Suprapubic skin (tissue), 4 donors: ENCODE measurements around the gene TMEM95. TPM values are rescaled to one million over a fixed set of nuclear protein-coding genes. Genes with fewer than 3 reads are reported as not detected.

Experiments
- DNase-seq, 2 donors: peaks; one replicate each; pipeline ENCODE4 v3.0.0-alpha.2; 2019; ENCODE audit warnings: low spot score in 2 of 2
- H3K27ac ChIP-seq: fragments of 200-600 bp; sonication (generic); one replicate; pipeline ENCODE4 v1.5.1; 2019
- H3K27me3 ChIP-seq: fragments of 200-600 bp; sonication (generic); one replicate; pipeline ENCODE4 v1.5.1; 2019
- H3K36me3 ChIP-seq: fragments of 200-600 bp; sonication (generic); one replicate; pipeline ENCODE4 v1.5.1; 2019
- H3K4me1 ChIP-seq: fragments of 200-600 bp; sonication (generic); one replicate; pipeline ENCODE4 v1.5.1; 2019
- H3K4me3 ChIP-seq: fragments of 200-600 bp; sonication (generic); one replicate; pipeline ENCODE4 v1.5.1; 2019; ENCODE audit warnings: mild to moderate bottlenecking
- H3K9me3 ChIP-seq: fragments of 200-600 bp; sonication (generic); one replicate; pipeline ENCODE4 v1.5.1; 2019
- CTCF ChIP-seq, 2 donors: fragments of 200-600 bp in 1 of 2; fragments of 450-650 bp in 1 of 2; sonication (generic) in 1 of 2; IDR thresholded peaks; one replicate each; pipeline ENCODE4 v1.5.1; 2016 to 2019; ENCODE audit warnings: antibody characterized with exemption in 2 of 2, mild to moderate bottlenecking in 1 of 2, moderate library complexity in 1 of 2
- EP300 ChIP-seq: sonication (generic); formaldehyde crosslinking; IDR thresholded peaks from one replicate; pipeline ENCODE4 v1.6.1; 2017; ENCODE audit warnings: antibody characterized with exemption
- POLR2A ChIP-seq, 2 donors: fragments of 450-650 bp; IDR thresholded peaks; one replicate each; pipeline ENCODE4 v1.6.1; 2017; ENCODE audit warnings: antibody characterized with exemption in 2 of 2, mild to moderate bottlenecking in 2 of 2, moderate library complexity in 2 of 2
- POLR2AphosphoS5 ChIP-seq, 3 donors: sonication (generic); formaldehyde crosslinking; IDR thresholded peaks; one replicate each; pipeline ENCODE4 v1.6.1; 2017; ENCODE audit warnings: antibody characterized with exemption in 3 of 3
- WGBS: methylation state at CpG from one replicate; pipeline ENCODE4 v1.1.5; 2018; 5-methylcytosine and 5-hydroxymethylcytosine counted together
- total RNA-seq, 4 donors: library from RNA; depleted of rRNA; stranded (reverse); fragments of >200 nt; gene quantifications; one replicate each; pipeline ENCODE4 v1.1.0, GENCODE V29; 2016

TMEM95 gene
- total RNA-seq, 4 donors from 2014 or later, result 0.44 TPM; not detected in 3

GRCh38 chr17:7326186-7326585 is 28.8 kb upstream of the TMEM95 start:
- Histone ChIP-seq H3K4me3 (no peak overlapping the region), H3K9me3 (no peaks in the 10 kb centered on the region), H3K27me3 (no peaks in the 10 kb centered on the region), H3K36me3 (peaks cover 46% of the 10 kb centered on the region), H3K4me1 (peaks cover 26% of the 10 kb centered on the region), H3K27ac (no peak overlapping the region)
- WGBS, result 93% methylated on average over 4 of the region's 11 CpGs
- TF ChIP-seq EP300 (no peak), POLR2AphosphoS5 (IDR thresholded peaks at IDR 0.05) (no peak), POLR2A (IDR thresholded peaks at IDR 0.05) (no peak), CTCF (IDR thresholded peaks at IDR 0.05) (no peak)
- no peak for DNase-seq

DNA sequence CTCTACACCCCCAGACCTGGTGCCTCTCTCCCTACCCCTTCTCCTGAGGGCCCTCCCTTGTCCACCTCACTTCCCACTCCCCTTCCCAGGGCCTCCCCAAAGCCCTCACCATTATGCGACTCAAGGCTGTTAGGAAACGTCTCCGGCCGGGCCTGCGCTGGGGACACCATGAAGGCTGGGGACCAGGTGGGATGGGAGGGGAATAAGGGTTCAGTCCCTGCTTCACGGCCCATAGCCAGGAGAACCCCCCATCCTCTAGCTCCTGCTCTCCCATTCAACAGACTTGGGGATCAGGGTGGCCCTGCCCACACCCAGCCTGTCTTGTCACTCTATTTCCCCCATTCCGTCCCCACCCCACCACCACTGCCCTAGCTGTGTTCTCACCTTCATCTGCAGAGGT is 27.9 kb upstream of the TMEM95 start:
- TF ChIP-seq EP300 (no peak), POLR2A (IDR thresholded peaks at IDR 0.05) (no peak), POLR2AphosphoS5 (IDR thresholded peaks at IDR 0.05) (no peak), CTCF (IDR thresholded peaks at IDR 0.05) (no peak)
- WGBS, result 89% methylated on average over 7 of the region's 7 CpGs

GRCh38 chr17:7327501-7327900 is 27.5 kb upstream of the TMEM95 start:
- H3K27me3 ChIP-seq, result no peaks in the 10 kb centered on the region
- H3K9me3 ChIP-seq, result no peaks in the 10 kb centered on the region
- TF ChIP-seq POLR2AphosphoS5 (IDR thresholded peaks at IDR 0.05) (no peak), CTCF (IDR thresholded peaks at IDR 0.05) (no peak), POLR2A (IDR thresholded peaks at IDR 0.05) (no peak), EP300 (no peak)
- no peak overlapping the region for H3K27ac ChIP-seq
- 84% methylated on average over 14 of the region's 17 CpGs for WGBS
- H3K36me3 ChIP-seq, result peaks cover 33% of the 10 kb centered on the region
- H3K4me1 ChIP-seq, result peaks cover 26% of the 10 kb centered on the region
- no peak overlapping the region for H3K4me3 ChIP-seq
- peak in 1 of 2 donors; percentile 66 for DNase-seq

More for the DNA sequence above, 27.9 kb upstream of the TMEM95 start:
- Histone ChIP-seq H3K27me3 (no peaks in the 10 kb centered on the region), H3K27ac (no peak overlapping the region), H3K4me3 (no peak overlapping the region), H3K36me3 (peaks cover 37% of the 10 kb centered on the region), H3K9me3 (no peaks in the 10 kb centered on the region), H3K4me1 (peaks cover 26% of the 10 kb centered on the region)
- no peak for DNase-seq

- Histone ChIP-seq H3K27ac (no peak overlapping the region), H3K27me3 (no peaks in the 10 kb centered on the region), H3K4me1 (peaks cover 26% of the 10 kb centered on the region), H3K4me3 (peak overlapping the region; percentile 71), H3K9me3 (no peaks in the 10 kb centered on the region), H3K36me3 (peaks cover 28% of the 10 kb centered on the region)
- WGBS, result 71% methylated on average over 1 of the region's 1 CpG
- TF ChIP-seq POLR2A (IDR thresholded peaks at IDR 0.05) (no peak), POLR2AphosphoS5 (IDR thresholded peaks at IDR 0.05) (no peak), CTCF (IDR thresholded peaks at IDR 0.05) (no peak), EP300 (no peak)
- no peak for DNase-seq
These were observed 26.9 kb upstream of the TMEM95 start for GRCh38 chr17:7328009-7328408.

DNA sequence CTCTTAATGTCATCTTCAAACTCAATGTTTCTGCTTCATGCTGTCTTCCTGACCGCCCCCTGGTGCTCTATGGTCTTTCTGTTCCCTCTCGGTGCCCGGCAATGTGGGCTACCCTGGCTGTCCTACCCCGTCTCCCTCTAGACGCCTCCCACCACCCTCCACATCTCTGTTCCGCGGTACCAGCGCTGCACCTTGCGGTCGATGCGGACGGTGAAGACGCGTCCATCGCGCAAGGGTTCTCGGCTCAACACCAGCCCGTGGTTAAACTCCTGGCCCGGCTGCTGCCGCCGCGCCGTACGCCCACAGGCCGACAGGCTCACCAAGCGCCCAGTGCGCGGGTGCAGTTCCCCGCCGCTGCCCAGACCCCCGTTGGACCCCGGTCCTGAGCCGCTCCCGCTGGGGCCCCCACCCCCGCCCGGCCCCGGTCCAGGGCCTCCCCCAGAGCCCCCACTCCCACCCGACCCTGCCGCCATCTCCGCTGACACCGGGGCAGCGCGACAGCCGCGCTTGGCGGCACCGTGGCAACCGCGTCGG is 26.0 kb upstream of the TMEM95 start, which contains the start of gene NEURL4:
Gene NEURL4, minus strand, starts transcription at position 496 of the 534 bp plus-strand sequence. Its CDS starts 23 bp downstream, at position 473.
- Histone ChIP-seq H3K4me1 (peaks cover 26% of the 10 kb centered on the region), H3K36me3 (peaks cover 19% of the 10 kb centered on the region), H3K27me3 (no peaks in the 10 kb centered on the region), H3K4me3 (peak within 1 kb of the TSS; percentile 71), H3K27ac (peak within 1 kb of the TSS; percentile 86), H3K9me3 (no peaks in the 10 kb centered on the region)
- peak in 1 of 2 donors; percentile 64 for DNase-seq
- TF ChIP-seq EP300 (no peak), POLR2A (IDR thresholded peaks at IDR 0.05) (no peak), CTCF (IDR thresholded peaks at IDR 0.05) (no peak), POLR2AphosphoS5 (IDR thresholded peaks at IDR 0.05) (no peak)
- WGBS, result under 1% methylated on average over 11 of the region's 50 CpGs
